K562 (cell line): ENCODE measurements around the gene TP53BP2. TPM values are rescaled to one million over a fixed set of nuclear protein-coding genes. Genes with fewer than 3 reads are reported as not detected.

ENCODE experiments used
- ARID3A ChIP-seq: IDR thresholded peaks from 2 replicates; pipeline ENCODE4 v1.6.1; 2012; ENCODE audit warnings: low read depth, low read length, improper control_type of control experiment, borderline replicate concordance
- MGA ChIP-seq: fragments of 450-650 bp; IDR thresholded peaks from 2 replicates; pipeline ENCODE4 v1.6.1; 2016; ENCODE audit warnings: mild to moderate bottlenecking, moderate library complexity
- NR1H2 ChIP-seq: sonication (generic); formaldehyde crosslinking; IDR thresholded peaks from 2 replicates; pipeline ENCODE4 v1.4.0; 2020; ENCODE audit warnings: mild to moderate bottlenecking, missing genetic modification reagents
- TBL1XR1 ChIP-seq, 2 experiments: IDR thresholded peaks; 2 replicates each; pipeline ENCODE4 v1.6.1; 2012; ENCODE audit warnings: improper control_type of control experiment in 2 of 2, low read length in 2 of 2, mild to moderate bottlenecking in 1 of 2
- ZNF282 ChIP-seq: sonication (generic); formaldehyde crosslinking; IDR thresholded peaks from 2 replicates; pipeline ENCODE4 v1.8.1; 2023; ENCODE audit warnings: missing genetic modification reagents
- ZSCAN32 ChIP-seq: fragments of 450-650 bp; formaldehyde crosslinking; IDR thresholded peaks from 2 replicates; pipeline ENCODE4 v1.4.0; 2020; ENCODE audit warnings: mild to moderate bottlenecking, moderate library complexity
- polyA plus RNA-seq, 8 experiments: library from polyadenylated mRNA; depleted of rRNA in 4 of 8; stranded (reverse) in 5 of 8; unstranded in 3 of 8; fragments of >200 nt; fragmentation: Nextera tagmentation in 2 of 8; fragmentation: Illumina TruSeq in 1 of 8; extraction: Ambion mirVana in 2 of 8; extraction: Trizol in 1 of 8; gene quantifications; 2 replicates each; pipeline versions ENCODE4 v1.2.1 to v1.2.3, GENCODE V29; 2011 to 2014; ENCODE audit warnings: inconsistent platforms in 1 of 8, missing spikeins in 1 of 8
- total RNA-seq, 7 experiments: library from RNA; depleted of rRNA in 6 of 7; stranded (reverse); fragments of >200 nt in 6 of 7; fragmentation: Illumina TruSeq in 2 of 7; extraction: Trizol in 2 of 7; gene quantifications; 2 replicates each; pipeline versions ENCODE4 v1.2.1 to v1.2.3, GENCODE V29; 2011 to 2021; ENCODE audit warnings: low replicate concordance in 1 of 7
- TF ChIP-seq, protein P1 (sequence below): fragments of 250-450 bp; sonication (Bioruptor Pico); IDR thresholded peaks from 2 replicates; pipeline ENCODE4 v1.5.0; 2022; ENCODE audit warnings: mild to moderate bottlenecking
- TF ChIP-seq, protein P2 (sequence below): IDR thresholded peaks from 3 replicates; pipeline ENCODE4 v1.6.1; 2011; ENCODE audit warnings: borderline replicate concordance, mild to moderate bottlenecking, moderate library complexity; ENCODE audit not compliant: insufficient read length; ENCODE audit errors: extremely low read depth

The TP53BP2 gene
- total and polyA plus RNA-seq, 9 of the 15 experiments (the other 6 are each of a cell fraction or from before 2014, with no cell fraction given) = 17.0 to 69.6 (median 40.1) TPM

- TF ChIP-seq ZNF282 (CRISPR knock-in tag) (no peak), MGA (peak; percentile 98), NR1H2 (no peak), TBL1XR1 (IDR thresholded peaks at IDR 0.05; ENCODE audit: low read length in 2 of 2) (peak in 1 of 2 experiments; percentile 94; a peak in 2 of 4 replicates), ZSCAN32 (CRISPR knock-in tag) (no peak), ARID3A (peak; percentile 72; the same call in 1 of the 2 replicates)
- TF ChIP-seq, protein P1, sequence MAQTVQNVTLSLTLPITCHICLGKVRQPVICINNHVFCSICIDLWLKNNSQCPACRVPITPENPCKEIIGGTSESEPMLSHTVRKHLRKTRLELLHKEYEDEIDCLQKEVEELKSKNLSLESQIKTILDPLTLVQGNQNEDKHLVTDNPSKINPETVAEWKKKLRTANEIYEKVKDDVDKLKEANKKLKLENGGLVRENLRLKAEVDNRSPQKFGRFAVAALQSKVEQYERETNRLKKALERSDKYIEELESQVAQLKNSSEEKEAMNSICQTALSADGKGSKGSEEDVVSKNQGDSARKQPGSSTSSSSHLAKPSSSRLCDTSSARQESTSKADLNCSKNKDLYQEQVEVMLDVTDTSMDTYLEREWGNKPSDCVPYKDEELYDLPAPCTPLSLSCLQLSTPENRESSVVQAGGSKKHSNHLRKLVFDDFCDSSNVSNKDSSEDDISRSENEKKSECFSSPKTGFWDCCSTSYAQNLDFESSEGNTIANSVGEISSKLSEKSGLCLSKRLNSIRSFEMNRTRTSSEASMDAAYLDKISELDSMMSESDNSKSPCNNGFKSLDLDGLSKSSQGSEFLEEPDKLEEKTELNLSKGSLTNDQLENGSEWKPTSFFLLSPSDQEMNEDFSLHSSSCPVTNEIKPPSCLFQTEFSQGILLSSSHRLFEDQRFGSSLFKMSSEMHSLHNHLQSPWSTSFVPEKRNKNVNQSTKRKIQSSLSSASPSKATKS (CRISPR knock-in tag) = no peak
- TF ChIP-seq, protein P2, sequence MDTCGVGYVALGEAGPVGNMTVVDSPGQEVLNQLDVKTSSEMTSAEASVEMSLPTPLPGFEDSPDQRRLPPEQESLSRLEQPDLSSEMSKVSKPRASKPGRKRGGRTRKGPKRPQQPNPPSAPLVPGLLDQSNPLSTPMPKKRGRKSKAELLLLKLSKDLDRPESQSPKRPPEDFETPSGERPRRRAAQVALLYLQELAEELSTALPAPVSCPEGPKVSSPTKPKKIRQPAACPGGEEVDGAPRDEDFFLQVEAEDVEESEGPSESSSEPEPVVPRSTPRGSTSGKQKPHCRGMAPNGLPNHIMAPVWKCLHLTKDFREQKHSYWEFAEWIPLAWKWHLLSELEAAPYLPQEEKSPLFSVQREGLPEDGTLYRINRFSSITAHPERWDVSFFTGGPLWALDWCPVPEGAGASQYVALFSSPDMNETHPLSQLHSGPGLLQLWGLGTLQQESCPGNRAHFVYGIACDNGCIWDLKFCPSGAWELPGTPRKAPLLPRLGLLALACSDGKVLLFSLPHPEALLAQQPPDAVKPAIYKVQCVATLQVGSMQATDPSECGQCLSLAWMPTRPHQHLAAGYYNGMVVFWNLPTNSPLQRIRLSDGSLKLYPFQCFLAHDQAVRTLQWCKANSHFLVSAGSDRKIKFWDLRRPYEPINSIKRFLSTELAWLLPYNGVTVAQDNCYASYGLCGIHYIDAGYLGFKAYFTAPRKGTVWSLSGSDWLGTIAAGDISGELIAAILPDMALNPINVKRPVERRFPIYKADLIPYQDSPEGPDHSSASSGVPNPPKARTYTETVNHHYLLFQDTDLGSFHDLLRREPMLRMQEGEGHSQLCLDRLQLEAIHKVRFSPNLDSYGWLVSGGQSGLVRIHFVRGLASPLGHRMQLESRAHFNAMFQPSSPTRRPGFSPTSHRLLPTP = no peak
These were observed 56.9 kb downstream of the TP53BP2 start (continued) for GRCh38 chr1:223788746-223789415.
